Left ventricle myocardium superior (tissue), 1 donor: ENCODE measurements around the gene LAMA3. TPM values are rescaled to one million over a fixed set of nuclear protein-coding genes. Genes with fewer than 3 reads are reported as not detected.

Experiments
- ATAC-seq: fragments of 200-7000 bp; cut with Tn5 transposase; one replicate; pipeline ENCODE4 v1.9.1; 2020; ENCODE audit warnings: mild to moderate bottlenecking, moderate library complexity
- DNase-seq: peaks from one replicate; pipeline ENCODE4 v3.0.0-alpha.2; 2020
- intact Hi-C: fragments of 100-400 bp; cut with micrococcal nuclease; formaldehyde crosslinking; loops from one replicate; pipeline ENCODE4 v1.11.0; 2022
- total RNA-seq: library from RNA; stranded (reverse); fragmentation: NEBNext Ultra II Directional; extraction: Animal tissue kit (Norgen Biotek cat#: 25700); gene quantifications from one replicate; pipeline ENCODE4 v1.2.1, GENCODE V29; 2021
- donor health status: DM: no; HTN: yes; CAD: no; lungs with severe emphysema.

The LAMA3 gene
- total RNA-seq, 1 donor from 2014 or later = 3.4 TPM

- intact Hi-C loops = no loop called here
- ATAC-seq = no peak
- DNase-seq = no peak
Observed at GRCh38 chr18:23803755-23804154, 114.5 kb downstream of the LAMA3 start.

GRCh38 chr18:23805898-23806297 lies 116.6 kb downstream of the LAMA3 start:
- DNase-seq = no peak
- ATAC-seq = no peak
- intact Hi-C loops = loop anchor here (5.0 kb wide), 1 partner anchor 409 kb away; no protein-coding TSS in a partner anchor

- ATAC-seq = no peak
- intact Hi-C loops = loop anchor here (5.0 kb wide), 1 partner anchor 412 kb away; no protein-coding TSS in a partner anchor
- no peak for DNase-seq
Observed at GRCh38 chr18:23809415-23809814, 120.2 kb downstream of the LAMA3 start.

GRCh38 chr18:23810396-23810795 lies 121.1 kb downstream of the LAMA3 start:
- ATAC-seq (no peak), DNase-seq (no peak)
- intact Hi-C loops = loop anchor here (5.0 kb wide), 1 partner anchor 188 kb away; no protein-coding TSS in a partner anchor

- intact Hi-C loops = loop anchor here (5.0 kb wide), 1 partner anchor 189 kb away; no protein-coding TSS in a partner anchor
- DNase-seq (no peak), ATAC-seq (no peak)
Observed at GRCh38 chr18:23811176-23811575, 121.9 kb downstream of the LAMA3 start.

- no peak for DNase-seq
- intact Hi-C loops = loop anchor here (5.0 kb wide), 1 partner anchor 190 kb away; no protein-coding TSS in a partner anchor
- ATAC-seq = no peak
Observed at GRCh38 chr18:23812546-23813440, 123.5 kb downstream of the LAMA3 start.

GRCh38 chr18:23814991-23815614 lies 125.8 kb downstream of the LAMA3 start:
- DNase-seq = peak; percentile 70
- ATAC-seq = peak; percentile 97
- intact Hi-C loops = loop anchor here (5.0 kb wide), 1 partner anchor 193 kb away; no protein-coding TSS in a partner anchor

- ATAC-seq (no peak), DNase-seq (no peak)
- intact Hi-C loops = no loop called here
Observed at GRCh38 chr18:23816021-23816420, 126.8 kb downstream of the LAMA3 start.

- DNase-seq = no peak
- intact Hi-C loops = no loop called here
Observed at GRCh38 chr18:23816740-23817139, 127.5 kb downstream of the LAMA3 start.

GRCh38 chr18:23819001-23819400 lies 129.7 kb downstream of the LAMA3 start:
- intact Hi-C loops = no loop called here
- no peak for DNase-seq

More at GRCh38 chr18:23816740-23817139, 127.5 kb downstream of the LAMA3 start:
- no peak for ATAC-seq

GRCh38 chr18:23822590-23823385 lies 133.5 kb downstream of the LAMA3 start:
- intact Hi-C loops = no loop called here
- DNase-seq (no peak), ATAC-seq (no peak)

More at GRCh38 chr18:23819001-23819400, 129.7 kb downstream of the LAMA3 start:
- no peak for ATAC-seq

- no peak for ATAC-seq
- intact Hi-C loops = no loop called here
- DNase-seq = no peak
Observed at GRCh38 chr18:23824240-23824639, 135.0 kb downstream of the LAMA3 start.

- ATAC-seq = no peak
- intact Hi-C loops = no loop called here
- DNase-seq = no peak
Observed at GRCh38 chr18:23824669-23825068, 135.4 kb downstream of the LAMA3 start.

GRCh38 chr18:23825496-23825895 lies 136.2 kb downstream of the LAMA3 start:
- intact Hi-C loops = no loop called here
- no peak for ATAC-seq
- no peak for DNase-seq

- ATAC-seq (peak; percentile 96), DNase-seq (peak; percentile 46)
- intact Hi-C loops = no loop called here
Observed at GRCh38 chr18:23825978-23826405, 136.7 kb downstream of the LAMA3 start.

GRCh38 chr18:23826850-23827620 lies 137.8 kb downstream of the LAMA3 start:
- DNase-seq = no peak
- intact Hi-C loops = no loop called here
- ATAC-seq = peak; percentile 54

- ATAC-seq (no peak), DNase-seq (no peak)
- intact Hi-C loops = no loop called here
Observed at GRCh38 chr18:23827681-23828080, 138.4 kb downstream of the LAMA3 start.

GRCh38 chr18:23828426-23828825 lies 139.2 kb downstream of the LAMA3 start:
- intact Hi-C loops = no loop called here
- no peak for DNase-seq
- ATAC-seq = no peak

GRCh38 chr18:23832911-23833310 lies 143.7 kb downstream of the LAMA3 start:
- intact Hi-C loops = no loop called here
- ATAC-seq (no peak), DNase-seq (no peak)
